ENCODE data around the gene ZNG1F. TPM values are rescaled to one million over a fixed set of nuclear protein-coding genes. Genes with fewer than 3 reads are reported as not detected.
"Not testable (repeated sequence)": the region's sequence is repeated elsewhere in the genome, so short reads cannot be mapped to it uniquely, and the experiment has no call there.

Gene ZNG1F
- total and polyA plus RNA-seq, 2 of the 4 experiments (the other 2 are of a cell fraction) = 3.4 to 6.5 TPM

GRCh38 chr9:41234221-41234620, 45.1 kb upstream of the ZNG1F start:
- dilution Hi-C loops (cut with HindIII; ENCODE audit: low sequenced_read_pairs, unreplicated experiment); CTCF ChIA-PET; H2AK5ac ChIP-seq (ENCODE audit: low read depth, low read length); H4K91ac ChIP-seq (ENCODE audit: insufficient read depth, low read depth, low read length); H3K4me3 ChIP-seq (ENCODE audit: insufficient read depth, low read depth, low read length); H4K8ac ChIP-seq (ENCODE audit: low read depth in 2 of 2, low read length in 2 of 2); in situ Hi-C loops (cut with MboI; ENCODE audit: low sequenced_read_pairs); intact Hi-C loops (cut with micrococcal nuclease); H3K27me3 ChIP-seq (ENCODE audit: control insufficient read depth, insufficient read depth, low read length); H3K14ac ChIP-seq (replicated peaks; ENCODE audit: low read depth, low read length); H3K79me1 ChIP-seq (ENCODE audit: low read depth in 1 of 2, low read length in 2 of 2); H4K20me1 ChIP-seq (ENCODE audit: insufficient read depth, low read length); H3K23ac ChIP-seq (ENCODE audit: low read depth, low read length); H3K9me1 ChIP-seq (ENCODE audit: insufficient read depth, low read length); POLR2A ChIA-PET (ENCODE audit: unreplicated experiment); H3K4me2 ChIP-seq (ENCODE audit: low read depth, low read length); ATAC-seq (ENCODE audit: low read depth); H3K56ac ChIP-seq (ENCODE audit: extremely low read depth, insufficient read depth, low read length); H2AFZ ChIP-seq (replicated peaks; ENCODE audit: low read length, poor library complexity); H2BK5ac ChIP-seq (ENCODE audit: low read depth, low read length, poor library complexity, severe bottlenecking); H4K5ac ChIP-seq (ENCODE audit: low read depth, low read length); H2BK15ac ChIP-seq (ENCODE audit: low read depth, low read length); BruUV-seq (replicated peaks); H3K4ac ChIP-seq (ENCODE audit: low read depth, low read length); H3K4me1 ChIP-seq (ENCODE audit: control insufficient read depth, insufficient read depth, low read length); H2BK120ac ChIP-seq (ENCODE audit: low read depth, low read length); H3K18ac ChIP-seq (ENCODE audit: low read depth, low read length); DNase-seq; H2AK9ac ChIP-seq (replicated peaks; ENCODE audit: low read depth, low read length, poor library complexity); H2BK20ac ChIP-seq (ENCODE audit: low read depth, low read length); H3K36me3 ChIP-seq (ENCODE audit: control insufficient read depth, insufficient read depth, low read length); H3K27ac ChIP-seq (ENCODE audit: insufficient read depth, low read length); H3K9ac ChIP-seq (ENCODE audit: low read depth, low read length): not testable (repeated sequence)
- peaks cover 15% of the 10 kb centered on the region; the same call in 1 of the 2 replicates for H3K9me3 ChIP-seq (ENCODE audit: control insufficient read depth, insufficient read depth, low read length)
- WGBS, 2 experiments (ENCODE audit: extremely low coverage in 2 of 2, insufficient read length in 1 of 2) = no CpG with 5 or more reads among the region's 3 CpGs

GRCh38 chr9:41232326-41232725, 43.2 kb upstream of the ZNG1F start:
- H3K9ac ChIP-seq (ENCODE audit: low read depth, low read length); H4K91ac ChIP-seq (ENCODE audit: insufficient read depth, low read depth, low read length); H2AK5ac ChIP-seq (ENCODE audit: low read depth, low read length); POLR2A ChIA-PET (ENCODE audit: unreplicated experiment); intact Hi-C loops (cut with micrococcal nuclease); H2AK9ac ChIP-seq (replicated peaks; ENCODE audit: low read depth, low read length, poor library complexity); H2AFZ ChIP-seq (replicated peaks; ENCODE audit: low read length, poor library complexity); H3K9me1 ChIP-seq (ENCODE audit: insufficient read depth, low read length); H3K27me3 ChIP-seq (ENCODE audit: control insufficient read depth, insufficient read depth, low read length); H3K27ac ChIP-seq (ENCODE audit: insufficient read depth, low read length); H4K20me1 ChIP-seq (ENCODE audit: insufficient read depth, low read length); ATAC-seq (ENCODE audit: low read depth); H3K14ac ChIP-seq (replicated peaks; ENCODE audit: low read depth, low read length); H3K4me2 ChIP-seq (ENCODE audit: low read depth, low read length); H3K56ac ChIP-seq (ENCODE audit: extremely low read depth, insufficient read depth, low read length); H2BK20ac ChIP-seq (ENCODE audit: low read depth, low read length); H2BK5ac ChIP-seq (ENCODE audit: low read depth, low read length, poor library complexity, severe bottlenecking); DNase-seq; H3K18ac ChIP-seq (ENCODE audit: low read depth, low read length); BruUV-seq (replicated peaks); H4K8ac ChIP-seq (ENCODE audit: low read depth in 2 of 2, low read length in 2 of 2); H3K4me3 ChIP-seq (ENCODE audit: insufficient read depth, low read depth, low read length); H3K23ac ChIP-seq (ENCODE audit: low read depth, low read length); dilution Hi-C loops (cut with HindIII; ENCODE audit: low sequenced_read_pairs, unreplicated experiment); H3K36me3 ChIP-seq (ENCODE audit: control insufficient read depth, insufficient read depth, low read length); H3K4me1 ChIP-seq (ENCODE audit: control insufficient read depth, insufficient read depth, low read length); H2BK15ac ChIP-seq (ENCODE audit: low read depth, low read length); H4K5ac ChIP-seq (ENCODE audit: low read depth, low read length); in situ Hi-C loops (cut with MboI; ENCODE audit: low sequenced_read_pairs); H2BK120ac ChIP-seq (ENCODE audit: low read depth, low read length); H3K79me1 ChIP-seq (ENCODE audit: low read depth in 1 of 2, low read length in 2 of 2); H3K4ac ChIP-seq (ENCODE audit: low read depth, low read length); CTCF ChIA-PET: not testable (repeated sequence)
- 66% methylated on average over 10 of the region's 10 CpGs; no CpG with 5 or more reads in 1 of the 2 experiments for WGBS, 2 experiments (ENCODE audit: extremely low coverage in 2 of 2, insufficient read length in 1 of 2)
- H3K9me3 ChIP-seq (ENCODE audit: control insufficient read depth, insufficient read depth, low read length) = peaks cover 16% of the 10 kb centered on the region; the same call in 1 of the 2 replicates

Data from IMR-90 (cell line).